Osteocyte (in vitro differentiated cells): ENCODE results near the gene CABP1. TPM values are rescaled to one million over a fixed set of nuclear protein-coding genes. Genes with fewer than 3 reads are reported as not detected.

Experiments used
- DNase-seq: peaks from one replicate; pipeline ENCODE4 v3.0.0; 2021; ENCODE audit warnings: mixed read lengths; ENCODE audit not compliant: unreplicated experiment; ENCODE audit errors: extremely low spot score
- H3K27ac Mint-ChIP-seq: one replicate; pipeline ENCODE4 v1.8.0; 2021; ENCODE audit warnings: mild to moderate bottlenecking, mixed read lengths; ENCODE audit not compliant: unreplicated experiment
- H3K27me3 Mint-ChIP-seq: one replicate; pipeline ENCODE4 v1.8.0; 2021; ENCODE audit warnings: mixed read lengths; ENCODE audit not compliant: unreplicated experiment
- H3K36me3 Mint-ChIP-seq: one replicate; pipeline ENCODE4 v1.8.0; 2021; ENCODE audit warnings: mixed read lengths; ENCODE audit not compliant: unreplicated experiment
- H3K4me1 Mint-ChIP-seq: one replicate; pipeline ENCODE4 v1.8.0; 2021; ENCODE audit warnings: mixed read lengths; ENCODE audit not compliant: unreplicated experiment
- H3K4me3 Mint-ChIP-seq: one replicate; pipeline ENCODE4 v1.8.0; 2021; ENCODE audit warnings: mild to moderate bottlenecking, moderate library complexity, mixed read lengths; ENCODE audit not compliant: unreplicated experiment
- H3K9me3 Mint-ChIP-seq: one replicate; pipeline ENCODE4 v1.8.0; 2021; ENCODE audit warnings: mixed read lengths; ENCODE audit not compliant: unreplicated experiment
- CTCF ChIP-seq: fragments of 200-600 bp; sonication (generic); IDR thresholded peaks from 2 replicates; pipeline ENCODE4 v1.5.0; 2021; ENCODE audit warnings: antibody characterized with exemption, mild to moderate bottlenecking, moderate library complexity
- long read RNA-seq: library from polyadenylated mRNA; unstranded; transcript quantifications from one replicate; pipeline ENCODE4 v2.0.0, GENCODE V29; 2021
- total RNA-seq: library from RNA; stranded (reverse); gene quantifications from 2 replicates; pipeline ENCODE4 v1.2.1, GENCODE V29; 2021

Gene CABP1
- total RNA-seq = not detected in 2 replicates
- long read RNA-seq = 0 reads

- H3K27ac Mint-ChIP-seq = no peak within 1 kb of the TSS
- H3K9me3 Mint-ChIP-seq = no peaks in the 10 kb centered on the region
- DNase-seq = no peak
- H3K36me3 Mint-ChIP-seq = no peaks in the 10 kb centered on the region
- H3K4me1 Mint-ChIP-seq = peaks cover 6% of the 10 kb centered on the region
- peak; percentile 25 for TF ChIP-seq CTCF
- H3K27me3 Mint-ChIP-seq = peaks cover 54% of the 10 kb centered on the region
- H3K4me3 Mint-ChIP-seq = peak within 1 kb of the TSS; percentile 68
Observed at GRCh38 chr12:120639771-120640721, at the start of gene CABP1. Gene CABP1 (plus strand): TSS chr12:120640626. CDS start chr12:120640686, 60 bp downstream.

GRCh38 chr12:120590741-120591407 lies 49.6 kb upstream of the CABP1 start:
- H3K27me3 Mint-ChIP-seq = peaks cover 11% of the 10 kb centered on the region
- no peaks in the 10 kb centered on the region for H3K9me3 Mint-ChIP-seq
- no peaks in the 10 kb centered on the region for H3K36me3 Mint-ChIP-seq
- TF ChIP-seq CTCF = no peak
- H3K4me1 Mint-ChIP-seq = peaks cover 1% of the 10 kb centered on the region
- H3K4me3 Mint-ChIP-seq = no peak overlapping the region
- no peak for DNase-seq
- no peak overlapping the region for H3K27ac Mint-ChIP-seq

GRCh38 chr12:120592121-120593049 lies 48.0 kb upstream of the CABP1 start:
- no peak for TF ChIP-seq CTCF
- H3K36me3 Mint-ChIP-seq = no peaks in the 10 kb centered on the region
- H3K27me3 Mint-ChIP-seq = peaks cover 12% of the 10 kb centered on the region
- peaks cover 2% of the 10 kb centered on the region for H3K4me1 Mint-ChIP-seq
- no peak overlapping the region for H3K4me3 Mint-ChIP-seq
- no peak overlapping the region for H3K27ac Mint-ChIP-seq
- no peaks in the 10 kb centered on the region for H3K9me3 Mint-ChIP-seq
- DNase-seq = no peak

- H3K27me3 Mint-ChIP-seq = peaks cover 8% of the 10 kb centered on the region
- no peak overlapping the region for H3K27ac Mint-ChIP-seq
- H3K9me3 Mint-ChIP-seq = no peaks in the 10 kb centered on the region
- peaks cover 14% of the 10 kb centered on the region for H3K4me1 Mint-ChIP-seq
- DNase-seq = no peak
- H3K4me3 Mint-ChIP-seq = no peak overlapping the region
- no peaks in the 10 kb centered on the region for H3K36me3 Mint-ChIP-seq
- TF ChIP-seq CTCF = no peak
Observed at GRCh38 chr12:120596901-120597300, 43.5 kb upstream of the CABP1 start.
